Fibroblast of lung (primary cell): ENCODE data around the gene LIMK2.

Source experiments
- EZH2 ChIP-seq: IDR thresholded peaks from 2 replicates; pipeline ENCODE4 v1.5.1; 2012; ENCODE audit warnings: low read length, control low read depth, mild to moderate bottlenecking; ENCODE audit errors: missing control alignments
- TF ChIP-seq, protein P1 (sequence below), 2 donors: IDR thresholded peaks in 1 of 2; conservative IDR thresholded peaks in 1 of 2; 1 replicate in 1 of 2; 2 replicates in 1 of 2; pipeline ENCODE4 v1.5.1; 2011 to 2012; ENCODE audit warnings: low read length in 2 of 2, control low read depth in 1 of 2, inconsistent platforms in 1 of 2, low read depth in 1 of 2, mild to moderate bottlenecking in 1 of 2

DNA sequence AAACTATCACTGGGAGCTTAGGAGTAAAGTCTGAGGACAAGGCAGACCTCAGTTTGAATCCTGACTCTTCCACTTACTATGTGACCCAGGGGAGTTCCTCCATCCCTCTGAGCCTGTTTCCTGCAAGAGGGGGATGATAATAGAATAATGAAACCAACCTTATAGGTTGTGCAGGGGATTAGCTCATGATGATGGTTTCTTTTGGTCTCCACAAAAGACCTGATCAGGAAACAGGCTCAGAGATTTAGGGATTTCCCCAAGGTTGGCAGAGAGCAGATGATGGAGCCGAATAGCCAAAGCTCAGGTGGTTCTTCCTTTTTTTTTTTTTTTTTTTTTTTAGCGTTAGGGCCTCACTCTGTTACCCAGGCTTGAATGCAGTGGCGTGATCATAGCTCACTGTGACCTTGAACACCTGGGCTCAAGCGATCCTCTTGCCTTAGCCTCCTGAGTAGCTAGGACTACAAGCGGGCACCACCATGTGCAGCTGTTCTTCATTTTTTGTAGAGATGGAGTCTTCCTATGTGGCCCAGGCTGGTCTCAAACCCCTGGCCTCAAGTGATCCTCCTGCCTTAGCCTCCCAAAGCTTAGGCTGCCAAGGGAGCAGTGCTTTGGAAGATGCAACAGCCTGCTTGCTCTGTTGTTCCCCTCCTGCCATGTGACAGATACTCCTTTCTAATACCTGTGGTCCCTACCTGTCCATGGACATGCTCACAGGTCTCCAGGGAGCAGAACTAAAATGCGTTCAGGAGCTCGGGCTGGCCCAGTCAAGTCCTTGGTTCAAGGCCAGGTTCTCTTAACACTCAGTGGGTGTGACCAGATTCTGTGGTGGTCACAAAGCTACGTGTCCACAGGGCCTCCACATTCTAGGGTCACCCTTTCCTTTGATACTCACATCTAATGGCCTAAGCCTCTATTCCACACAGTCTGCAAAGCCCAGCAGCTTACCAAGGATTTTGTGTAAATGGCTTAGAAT lies 111.8 kb downstream of the LIMK2 start:
- TF ChIP-seq, protein P1, sequence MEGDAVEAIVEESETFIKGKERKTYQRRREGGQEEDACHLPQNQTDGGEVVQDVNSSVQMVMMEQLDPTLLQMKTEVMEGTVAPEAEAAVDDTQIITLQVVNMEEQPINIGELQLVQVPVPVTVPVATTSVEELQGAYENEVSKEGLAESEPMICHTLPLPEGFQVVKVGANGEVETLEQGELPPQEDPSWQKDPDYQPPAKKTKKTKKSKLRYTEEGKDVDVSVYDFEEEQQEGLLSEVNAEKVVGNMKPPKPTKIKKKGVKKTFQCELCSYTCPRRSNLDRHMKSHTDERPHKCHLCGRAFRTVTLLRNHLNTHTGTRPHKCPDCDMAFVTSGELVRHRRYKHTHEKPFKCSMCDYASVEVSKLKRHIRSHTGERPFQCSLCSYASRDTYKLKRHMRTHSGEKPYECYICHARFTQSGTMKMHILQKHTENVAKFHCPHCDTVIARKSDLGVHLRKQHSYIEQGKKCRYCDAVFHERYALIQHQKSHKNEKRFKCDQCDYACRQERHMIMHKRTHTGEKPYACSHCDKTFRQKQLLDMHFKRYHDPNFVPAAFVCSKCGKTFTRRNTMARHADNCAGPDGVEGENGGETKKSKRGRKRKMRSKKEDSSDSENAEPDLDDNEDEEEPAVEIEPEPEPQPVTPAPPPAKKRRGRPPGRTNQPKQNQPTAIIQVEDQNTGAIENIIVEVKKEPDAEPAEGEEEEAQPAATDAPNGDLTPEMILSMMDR (conservative IDR thresholded peaks at IDR 0.05 in 1 of 2, IDR thresholded peaks at IDR 0.05 in 1 of 2; ENCODE audit: low read depth in 1 of 2, low read length in 2 of 2) = no peak
- TF ChIP-seq EZH2 = no peak
